SK-N-SH (cell line): ENCODE results near the gene MAP4K5. TPM values are rescaled to one million over a fixed set of nuclear protein-coding genes. Genes with fewer than 3 reads are reported as not detected.

Experiments used
- CTCF ChIA-PET: fragments of 300-600, 350-600 bp; formaldehyde crosslinking; extraction: SDS; loops from one replicate; lab custom pipeline; 2021; lab: Yijun Ruan, JAX
- POLR2A ChIA-PET: fragments of 350-600 bp; sonication (Branson Sonifier 250); formaldehyde crosslinking; extraction: SDS; loops from one replicate; lab custom pipeline; 2020; ENCODE audit warnings: antibody characterized with exemption, inconsistent platforms; lab: Yijun Ruan, JAX
- DNase-seq: peaks from one replicate; pipeline ENCODE4 v3.0.0; 2012
- H2AFZ ChIP-seq: fragments of 200-600 bp; sonication (generic); 2 replicates; pipeline ENCODE4 v1.8.1; 2016; ENCODE audit warnings: antibody characterized with exemption, mild to moderate bottlenecking, low read depth
- H3F3A ChIP-seq: fragments of 200-600 bp; sonication (generic); replicated peaks from 2 replicates; pipeline ENCODE3; 2016; ENCODE audit warnings: antibody characterized with exemption, mild to moderate bottlenecking; ENCODE audit not compliant: insufficient read depth
- H3K27ac ChIP-seq, 2 experiments: fragments of 200-500 bp in 1 of 2; fragments of 200-600 bp in 1 of 2; sonication (Bioruptor generic) in 1 of 2; sonication (generic), shearing (Covaris generic) in 1 of 2; 2 replicates each; pipeline versions ENCODE4 v1.5.1 to v1.6.1; 2014 to 2016; ENCODE audit warnings: low read depth in 2 of 2, inconsistent platforms in 1 of 2, low read length in 1 of 2, mild to moderate bottlenecking in 1 of 2, mixed read lengths in 1 of 2
- H3K27me3 ChIP-seq: fragments of 200-600 bp; sonication (generic), shearing (Covaris generic); 2 replicates; pipeline ENCODE4 v1.6.1; 2016; ENCODE audit warnings: mixed run types; ENCODE audit not compliant: insufficient read depth
- H3K36me3 ChIP-seq, 2 experiments: fragments of 200-500 bp in 1 of 2; fragments of 200-600 bp in 1 of 2; sonication (Bioruptor generic) in 1 of 2; sonication (generic) in 1 of 2; replicated peaks in 1 of 2; 2 replicates each; pipeline versions ENCODE3 to v1.5.1; 2014 to 2016; ENCODE audit warnings: low read length in 1 of 2, mild to moderate bottlenecking in 1 of 2; ENCODE audit not compliant: insufficient read depth in 2 of 2, control insufficient read depth in 1 of 2
- H3K4me1 ChIP-seq, 2 experiments: fragments of 200-500 bp in 1 of 2; fragments of 200-600 bp in 1 of 2; sonication (Bioruptor generic) in 1 of 2; sonication (generic), shearing (Covaris generic) in 1 of 2; 2 replicates each; pipeline versions ENCODE4 v1.5.1 to v1.6.1; 2014 to 2016; ENCODE audit warnings: low read depth in 1 of 2, low read length in 1 of 2, mixed run types in 1 of 2; ENCODE audit not compliant: insufficient read depth in 2 of 2, control insufficient read depth in 1 of 2
- H3K4me2 ChIP-seq: fragments of 200-600 bp; sonication (generic), shearing (Covaris generic); 2 replicates; pipeline ENCODE4 v1.6.1; 2017; ENCODE audit warnings: mixed run types
- H3K4me3 ChIP-seq, 2 experiments: fragments of 200-500 bp in 1 of 2; fragments of 200-600 bp in 1 of 2; sonication (Bioruptor generic) in 1 of 2; sonication (generic), shearing (Covaris generic) in 1 of 2; 2 replicates each; pipeline versions ENCODE4 v1.5.1 to v1.8.1; 2014 to 2016; ENCODE audit warnings: low read depth in 2 of 2, inconsistent platforms in 1 of 2, low read length in 1 of 2, mild to moderate bottlenecking in 1 of 2, mixed read lengths in 1 of 2, moderate library complexity in 1 of 2
- H3K79me2 ChIP-seq: fragments of 200-600 bp; sonication (generic); 2 replicates; pipeline ENCODE4 v1.8.1; 2017; ENCODE audit warnings: mild to moderate bottlenecking; ENCODE audit not compliant: insufficient read depth
- H3K9ac ChIP-seq: fragments of 200-600 bp; sonication (generic); 2 replicates; pipeline ENCODE4 v1.6.1; 2017; ENCODE audit warnings: mixed run types
- H3K9me2 ChIP-seq: fragments of 200-600 bp; sonication (generic); 2 replicates; pipeline ENCODE4 v1.6.1; 2017; ENCODE audit warnings: mixed run types
- H3K9me3 ChIP-seq: fragments of 200-600 bp; sonication (generic); 2 replicates; pipeline ENCODE4 v1.6.1; 2017; ENCODE audit warnings: mixed run types, mild to moderate bottlenecking, moderate library complexity
- H4K20me1 ChIP-seq: fragments of 200-600 bp; sonication (generic); 2 replicates; pipeline ENCODE4 v1.6.1; 2017; ENCODE audit warnings: mild to moderate bottlenecking, mixed run types; ENCODE audit not compliant: insufficient read depth
- CHD2 ChIP-seq: fragments of 150-350 bp; IDR thresholded peaks from 2 replicates; pipeline ENCODE4 v1.6.1; 2018; ENCODE audit warnings: low read length; ENCODE audit not compliant: partially characterized antibody
- CTCF ChIP-seq: fragments of 200-600 bp; sonication (generic); IDR thresholded peaks from 2 replicates; pipeline ENCODE4 v1.6.1; 2017; ENCODE audit warnings: antibody characterized with exemption, mild to moderate bottlenecking, moderate library complexity
- ELF1 ChIP-seq: IDR thresholded peaks from 2 replicates; pipeline ENCODE4 v1.4.0; 2012
- FOXM1 ChIP-seq: IDR thresholded peaks from 2 replicates; pipeline ENCODE4 v1.4.0; 2012; ENCODE audit warnings: low read depth, mild to moderate bottlenecking
- IRF3 ChIP-seq: fragments of 150-350 bp; IDR thresholded peaks from 2 replicates; pipeline ENCODE4 v1.6.1; 2016; ENCODE audit warnings: mild to moderate bottlenecking, low read depth, low read length
- JUND ChIP-seq: IDR thresholded peaks from 2 replicates; pipeline ENCODE4 v1.4.0; 2012
- MAX ChIP-seq: IDR thresholded peaks from 2 replicates; pipeline ENCODE4 v1.4.0; 2012; ENCODE audit warnings: low read depth
- MEF2A ChIP-seq: IDR thresholded peaks from 2 replicates; pipeline ENCODE4 v1.4.0; 2012; ENCODE audit warnings: low read depth, borderline replicate concordance
- MXI1 ChIP-seq: IDR thresholded peaks from 2 replicates; pipeline ENCODE4 v1.6.1; 2012; ENCODE audit warnings: mild to moderate bottlenecking, low read depth, low read length, improper control_type of control experiment
- RAD21 ChIP-seq: IDR thresholded peaks from 2 replicates; pipeline ENCODE4 v1.6.1; 2012; ENCODE audit warnings: mild to moderate bottlenecking, low read length
- RFX5 ChIP-seq: IDR thresholded peaks from 2 replicates; pipeline ENCODE4 v1.6.1; 2012; ENCODE audit warnings: mild to moderate bottlenecking, improper control_type of control experiment, low read length
- SIN3A ChIP-seq: IDR thresholded peaks from 2 replicates; pipeline ENCODE4 v1.6.1; 2012; ENCODE audit warnings: low read depth, mild to moderate bottlenecking, low read length, moderate library complexity, borderline replicate concordance
- TEAD4 ChIP-seq: IDR thresholded peaks from 2 replicates; pipeline ENCODE4 v1.4.0; 2012; ENCODE audit warnings: mild to moderate bottlenecking, borderline replicate concordance; ENCODE audit not compliant: insufficient read depth
- YY1 ChIP-seq: IDR thresholded peaks from 2 replicates; pipeline ENCODE4 v1.4.0; 2012; ENCODE audit warnings: low read depth, mild to moderate bottlenecking
- WGBS: methylation state at CpG from one replicate; pipeline ENCODE4 v1.1.6; 2017; ENCODE audit warnings: low lambda C conversion rate; 5-methylcytosine and 5-hydroxymethylcytosine counted together
- polyA plus RNA-seq, 3 experiments: library from polyadenylated mRNA; depleted of rRNA; stranded (reverse); fragments of >200 nt; gene quantifications; 2 replicates each; pipeline ENCODE4 v1.2.3, GENCODE V29; 2012

MAP4K5 gene
- polyA plus RNA-seq, 1 of the 3 experiments (the other 2 are of a cell fraction) = 31.8 TPM

- TF ChIP-seq TEAD4 (no peak), MEF2A (no peak), JUND (no peak), ELF1 (no peak), CTCF (no peak), CHD2 (no peak)
- TF ChIP-seq, all 33 proteins: peak for 0
These were observed 56.9 kb downstream of the MAP4K5 start (continued) for GRCh38 chr14:50475460-50475859.

DNA sequence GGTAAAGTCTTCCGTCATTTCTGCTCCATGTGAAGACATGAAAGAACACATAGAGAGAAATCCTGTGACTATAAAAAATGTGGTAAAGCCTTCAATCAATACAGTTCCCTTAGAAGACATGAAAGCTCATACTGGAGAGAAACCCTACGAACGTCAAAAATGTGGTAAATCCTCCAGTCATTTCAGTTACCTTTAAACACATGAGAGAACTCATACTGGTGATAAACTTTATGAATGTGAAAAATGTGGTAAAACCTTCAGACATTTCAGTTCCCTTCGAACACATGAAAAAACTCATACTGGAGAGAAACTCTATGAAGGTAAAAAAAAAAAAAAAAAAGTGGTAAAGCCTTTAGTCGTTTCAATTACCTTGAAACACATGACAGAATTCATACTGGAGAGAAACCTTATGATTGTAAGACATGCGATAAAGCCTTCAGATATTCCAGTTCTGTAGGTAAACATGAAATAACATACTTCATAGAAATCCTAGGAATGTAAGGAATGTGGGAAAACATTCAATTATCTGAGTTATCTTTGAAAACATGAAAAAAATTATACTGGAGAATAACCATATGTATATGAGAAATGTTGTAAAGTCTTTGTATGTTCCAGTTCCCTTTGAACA lies 60.4 kb downstream of the MAP4K5 start:
- H3K9me3 ChIP-seq = peaks cover 21% of the 10 kb centered on the region
- no peaks in the 10 kb centered on the region for H3K4me1 ChIP-seq
- H3K27ac ChIP-seq = no peak overlapping the region
- no peak for TF ChIP-seq RFX5
- no peak for TF ChIP-seq MXI1
- no peak for TF ChIP-seq RAD21
- no peak for TF ChIP-seq ELF1
- TF ChIP-seq FOXM1 = no peak
- TF ChIP-seq YY1 = no peak
- TF ChIP-seq CTCF = no peak
- TF ChIP-seq SIN3A = no peak
- TF ChIP-seq IRF3 = no peak
- no peak for TF ChIP-seq MAX
- TF ChIP-seq, all 33 proteins: peak for 0
- Histone ChIP-seq H3K4me3 (no peak overlapping the region), H3K9me2 (no peaks in the 10 kb centered on the region), H3K36me3 (peaks cover 70 to 92% of the 10 kb centered on the region in 2 experiments), H2AFZ (no peak overlapping the region), H3K27me3 (no peaks in the 10 kb centered on the region), H3K9ac (no peak overlapping the region), H3F3A (peaks cover 12% of the 10 kb centered on the region), H4K20me1 (no peaks in the 10 kb centered on the region), H3K4me2 (no peak overlapping the region), H3K79me2 (peaks cover 24% of the 10 kb centered on the region)
- 82% methylated on average over 6 of the region's 6 CpGs for WGBS
- DNase-seq = no peak
- CTCF ChIA-PET = no interaction called here
- POLR2A ChIA-PET = no interaction called here
